ENCODE data around the gene DCT. TPM values are rescaled to one million over a fixed set of nuclear protein-coding genes. Genes with fewer than 3 reads are reported as not detected.

Gene DCT
- total RNA-seq, 2 donors from 2014 or later, result 0.14 to 0.34 TPM

GRCh38 chr13:94416454-94417080 is 62.9 kb downstream of the DCT start:
- DNase-seq (ENCODE audit: low spot score in 2 of 2) (no peak), ATAC-seq (no peak)
- no peak overlapping the region for H3K27ac Mint-ChIP-seq
- H3K36me3 Mint-ChIP-seq, result peaks cover 16 to 32% of the 10 kb centered on the region in 2 donors
- H3K9me3 Mint-ChIP-seq, result peaks cover 10 to 20% of the 10 kb centered on the region in 2 donors

GRCh38 chr13:94415500-94416237 is 63.8 kb downstream of the DCT start:
- ATAC-seq (no peak), DNase-seq (ENCODE audit: low spot score in 2 of 2) (no peak)
- peaks cover 16 to 23% of the 10 kb centered on the region in 2 donors for H3K36me3 Mint-ChIP-seq
- H3K9me3 Mint-ChIP-seq, result peaks cover 8 to 12% of the 10 kb centered on the region in 2 donors
- H3K27ac Mint-ChIP-seq, result no peak overlapping the region

GRCh38 chr13:94414708-94415107 is 64.8 kb downstream of the DCT start:
- Mint-ChIP-seq H3K9me3 (peaks cover 4 to 5% of the 10 kb centered on the region in 2 donors), H3K36me3 (peaks cover 9 to 14% of the 10 kb centered on the region in 2 donors), H3K27ac (no peak overlapping the region)
- ATAC-seq (no peak), DNase-seq (ENCODE audit: low spot score in 2 of 2) (no peak)

GRCh38 chr13:94414141-94414540 is 65.3 kb downstream of the DCT start:
- ATAC-seq (no peak), DNase-seq (ENCODE audit: low spot score in 2 of 2) (no peak)
- Mint-ChIP-seq H3K9me3 (peaks cover 4 to 5% of the 10 kb centered on the region in 2 donors), H3K36me3 (peaks cover 7 to 13% of the 10 kb centered on the region in 2 donors), H3K27ac (no peak overlapping the region)

GRCh38 chr13:94413598-94413944 is 65.9 kb downstream of the DCT start:
- Mint-ChIP-seq H3K9me3 (peaks cover 7 to 10% of the 10 kb centered on the region in 2 donors), H3K27ac (no peak overlapping the region), H3K36me3 (peaks cover 2 to 13% of the 10 kb centered on the region in 2 donors)
- DNase-seq (ENCODE audit: low spot score in 2 of 2), result no peak
- ATAC-seq, result no peak

GRCh38 chr13:94412870-94413597 is 66.4 kb downstream of the DCT start:
- Mint-ChIP-seq H3K9me3 (peaks cover 7 to 11% of the 10 kb centered on the region in 2 donors), H3K27ac (no peak overlapping the region), H3K36me3 (peaks cover 0 to 13% of the 10 kb centered on the region in 2 donors)
- DNase-seq (ENCODE audit: low spot score in 2 of 2), result no peak
- ATAC-seq, result no peak

- Mint-ChIP-seq H3K9me3 (peaks cover 4 to 11% of the 10 kb centered on the region in 2 donors), H3K36me3 (peaks cover 0 to 1% of the 10 kb centered on the region in 2 donors), H3K27ac (no peak overlapping the region)
- DNase-seq (ENCODE audit: low spot score in 2 of 2) (no peak), ATAC-seq (peak; percentile 65 to 70)
Measured at GRCh38 chr13:94411747-94412146, 67.7 kb downstream of the DCT start.

GRCh38 chr13:94408314-94409036 is 71.0 kb downstream of the DCT start:
- Mint-ChIP-seq H3K27ac (peak overlapping the region in 1 of 2 donors; percentile 88), H3K36me3 (no peaks in the 10 kb centered on the region), H3K9me3 (peaks cover 4 to 6% of the 10 kb centered on the region in 2 donors)
- DNase-seq (ENCODE audit: low spot score in 2 of 2) (no peak), ATAC-seq (no peak)

- H3K27ac Mint-ChIP-seq, result no peak overlapping the region
- no peaks in the 10 kb centered on the region for H3K36me3 Mint-ChIP-seq
- H3K9me3 Mint-ChIP-seq, result peaks cover 0 to 9% of the 10 kb centered on the region in 2 donors
- DNase-seq (ENCODE audit: low spot score in 2 of 2) (no peak), ATAC-seq (no peak)
Measured at GRCh38 chr13:94400874-94401273, 78.6 kb downstream of the DCT start.

- ATAC-seq (no peak), DNase-seq (ENCODE audit: low spot score in 2 of 2) (no peak)
- no peaks in the 10 kb centered on the region for H3K36me3 Mint-ChIP-seq
- no peak overlapping the region for H3K27ac Mint-ChIP-seq
- H3K9me3 Mint-ChIP-seq, result peaks cover 0 to 9% of the 10 kb centered on the region in 2 donors
Measured at GRCh38 chr13:94399812-94400211, 79.7 kb downstream of the DCT start.

- Mint-ChIP-seq H3K9me3 (peaks cover 0 to 9% of the 10 kb centered on the region in 2 donors), H3K36me3 (no peaks in the 10 kb centered on the region), H3K27ac (no peak overlapping the region)
- DNase-seq (ENCODE audit: low spot score in 2 of 2), result no peak
- ATAC-seq, result no peak
Measured at GRCh38 chr13:94395860-94396259, 83.6 kb downstream of the DCT start.

- DNase-seq (ENCODE audit: low spot score in 2 of 2) (no peak), ATAC-seq (no peak)
- no peaks in the 10 kb centered on the region for H3K36me3 Mint-ChIP-seq
- H3K27ac Mint-ChIP-seq, result no peak overlapping the region
- H3K9me3 Mint-ChIP-seq, result peaks cover 0 to 9% of the 10 kb centered on the region in 2 donors
Measured at GRCh38 chr13:94394723-94395122, 84.8 kb downstream of the DCT start.

GRCh38 chr13:94390881-94391280 is 88.6 kb downstream of the DCT start:
- no peak for ATAC-seq
- no peak for DNase-seq (ENCODE audit: low spot score in 2 of 2)
- H3K27ac Mint-ChIP-seq, result no peak overlapping the region
- no peaks in the 10 kb centered on the region for H3K9me3 Mint-ChIP-seq
- H3K36me3 Mint-ChIP-seq, result no peaks in the 10 kb centered on the region

- DNase-seq (ENCODE audit: low spot score in 2 of 2), result no peak
- H3K36me3 Mint-ChIP-seq, result no peaks in the 10 kb centered on the region
- no peaks in the 10 kb centered on the region for H3K9me3 Mint-ChIP-seq
- ATAC-seq, result no peak
- H3K27ac Mint-ChIP-seq, result no peak overlapping the region
Measured at GRCh38 chr13:94389604-94390351, 89.7 kb downstream of the DCT start.

GRCh38 chr13:94387047-94387446 is 92.4 kb downstream of the DCT start:
- no peak for ATAC-seq
- DNase-seq (ENCODE audit: low spot score in 2 of 2), result no peak
- no peaks in the 10 kb centered on the region for H3K9me3 Mint-ChIP-seq
- no peak overlapping the region for H3K27ac Mint-ChIP-seq
- no peaks in the 10 kb centered on the region for H3K36me3 Mint-ChIP-seq

Measured in activated naive CD4-positive, alpha-beta T cell treated with anti-CD3 and anti-CD28 coated beads, Interleukin-2, amount 50 U/mL, for 72 hours (primary cell).